OCI-LY3 (cell line): ENCODE results near the gene NCR2.

Source experiments
- CTCF ChIP-seq: fragments of 200-600, 300-600 bp; sonication (generic); IDR thresholded peaks from 2 replicates; pipeline ENCODE4 v1.5.1; 2014; ENCODE audit warnings: antibody characterized with exemption, low read length, low read depth
- EZH2phosphoT487 ChIP-seq: fragments of 200-600 bp; shearing (Covaris generic); IDR thresholded peaks from 2 replicates; pipeline ENCODE4 v1.6.1; 2018; ENCODE audit warnings: antibody characterized with exemption, mixed run types, low read depth

DNA sequence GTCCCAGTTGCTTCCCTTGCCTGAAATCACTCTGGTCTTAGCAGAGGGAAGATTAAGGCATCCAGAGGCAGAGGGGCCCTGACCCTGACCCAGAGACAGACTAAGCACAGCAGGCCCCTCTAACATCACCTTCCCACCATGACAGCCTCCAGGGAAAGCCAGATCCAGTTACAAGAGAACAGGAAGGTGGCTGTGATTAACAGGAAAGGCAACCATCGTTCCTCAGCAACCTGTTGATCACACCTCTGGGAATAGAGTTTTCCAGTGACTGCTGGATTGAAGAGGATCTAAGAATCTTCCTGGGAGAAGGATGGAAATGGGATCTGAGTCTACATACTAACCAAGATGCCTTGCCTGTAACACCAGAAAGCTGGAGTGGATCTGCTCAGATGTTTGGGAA, 43.7 kb upstream of the NCR2 start:
- no peak for TF ChIP-seq CTCF
- TF ChIP-seq EZH2phosphoT487: no peak
